HG02970 (cell line): ENCODE measurements around the gene IGF1R.

Source experiments
- ATAC-seq: cut with Tn5 transposase; IDR thresholded peaks from one replicate; pipeline ENCODE4 v1.9.1; 2021; ENCODE audit warnings: mild to moderate bottlenecking, moderate library complexity, moderate number of reproducible peaks; ENCODE audit not compliant: unreplicated experiment, low FRiP score

The IGF1R gene

GRCh38 chr15:98722209-98722608 is 73.9 kb downstream of the IGF1R start:
- ATAC-seq, result no peak

GRCh38 chr15:98722645-98723044 is 74.3 kb downstream of the IGF1R start:
- no peak for ATAC-seq

- ATAC-seq, result no peak
Measured at GRCh38 chr15:98723195-98723594, 74.9 kb downstream of the IGF1R start.

- ATAC-seq, result no peak
Measured at GRCh38 chr15:98724048-98724447, 75.7 kb downstream of the IGF1R start.

- ATAC-seq, result no peak
Measured at GRCh38 chr15:98724494-98724893, 76.2 kb downstream of the IGF1R start.

- ATAC-seq, result no peak
Measured at GRCh38 chr15:98725874-98726273, 77.5 kb downstream of the IGF1R start.

- no peak for ATAC-seq
Measured at GRCh38 chr15:98727115-98728040, 79.0 kb downstream of the IGF1R start.

- ATAC-seq, result no peak
Measured at GRCh38 chr15:98728082-98728810, 79.9 kb downstream of the IGF1R start.

GRCh38 chr15:98728811-98729160 is 80.4 kb downstream of the IGF1R start:
- ATAC-seq, result no peak

- no peak for ATAC-seq
Measured at GRCh38 chr15:98729446-98730042, 81.2 kb downstream of the IGF1R start.

- no peak for ATAC-seq
Measured at GRCh38 chr15:98730860-98731711, 82.7 kb downstream of the IGF1R start.

- no peak for ATAC-seq
Measured at GRCh38 chr15:98731712-98732450, 83.5 kb downstream of the IGF1R start.

GRCh38 chr15:98733098-98733497 is 84.8 kb downstream of the IGF1R start:
- no peak for ATAC-seq

GRCh38 chr15:98734466-98735199 is 86.3 kb downstream of the IGF1R start:
- no peak for ATAC-seq

- no peak for ATAC-seq
Measured at GRCh38 chr15:98735304-98735703, 87.0 kb downstream of the IGF1R start.

- no peak for ATAC-seq
Measured at GRCh38 chr15:98735895-98736617, 87.7 kb downstream of the IGF1R start.

- ATAC-seq, result no peak
Measured at GRCh38 chr15:98737159-98737558, 88.8 kb downstream of the IGF1R start.

- no peak for ATAC-seq
Measured at GRCh38 chr15:98737721-98738120, 89.4 kb downstream of the IGF1R start.
